PC-9 (cell line): Measurements from ENCODE around the gene RTP3.

ENCODE experiments used
- CTCF ChIP-seq: fragments of 200-600 bp; sonication (generic); conservative IDR thresholded peaks from 2 replicates; pipeline ENCODE4 v1.6.1; 2017; ENCODE audit warnings: mixed run types, antibody characterized with exemption, mild to moderate bottlenecking, moderate library complexity
- EZH2 ChIP-seq: fragments of 200-600 bp; sonication (generic); IDR thresholded peaks from 2 replicates; pipeline ENCODE4 v1.8.0; 2017; ENCODE audit warnings: antibody characterized with exemption, low read depth

DNA sequence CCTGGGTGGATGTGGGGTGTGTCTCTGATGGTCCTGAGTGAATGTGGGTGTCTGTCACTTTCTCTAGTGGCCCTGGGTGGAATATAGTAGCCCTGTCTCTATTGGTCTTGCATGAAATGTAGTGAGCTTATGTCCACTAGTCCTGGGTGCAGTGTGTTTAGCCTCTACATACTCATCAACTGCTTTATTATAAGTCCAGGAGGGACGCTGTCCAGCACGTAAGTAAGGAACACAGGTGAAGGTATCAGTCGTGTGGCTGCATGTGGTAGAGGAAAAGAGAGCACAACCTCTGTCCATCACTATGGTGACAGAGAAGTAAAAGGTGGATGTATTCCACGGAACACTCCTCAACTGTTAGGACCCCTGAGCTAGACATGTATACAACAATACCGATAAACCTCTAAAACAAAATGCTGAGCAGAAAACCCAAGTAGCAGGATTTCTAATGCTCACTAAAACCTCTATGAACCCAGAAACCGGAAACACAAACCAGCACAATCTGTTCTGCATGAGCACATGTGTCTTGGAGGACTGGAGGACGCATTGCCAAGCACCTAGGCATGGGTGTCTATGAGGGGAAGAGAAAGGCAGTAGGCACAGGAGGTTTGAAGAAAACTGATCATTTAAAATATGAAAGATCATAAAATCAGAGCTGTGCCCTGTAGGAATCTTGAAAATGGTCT, 44.1 kb upstream of the RTP3 start:
- no peak for TF ChIP-seq CTCF
- TF ChIP-seq EZH2 = no peak
